ENCODE data around the gene FBN1. TPM values are rescaled to one million over a fixed set of nuclear protein-coding genes. Genes with fewer than 3 reads are reported as not detected.
A peak's percentile ranks its signal among the peaks of the same experiment; 100 is the strongest.

FBN1 gene
- total RNA-seq, 2 experiments from 2014 or later = 0.35 to 0.41 TPM

DNA sequence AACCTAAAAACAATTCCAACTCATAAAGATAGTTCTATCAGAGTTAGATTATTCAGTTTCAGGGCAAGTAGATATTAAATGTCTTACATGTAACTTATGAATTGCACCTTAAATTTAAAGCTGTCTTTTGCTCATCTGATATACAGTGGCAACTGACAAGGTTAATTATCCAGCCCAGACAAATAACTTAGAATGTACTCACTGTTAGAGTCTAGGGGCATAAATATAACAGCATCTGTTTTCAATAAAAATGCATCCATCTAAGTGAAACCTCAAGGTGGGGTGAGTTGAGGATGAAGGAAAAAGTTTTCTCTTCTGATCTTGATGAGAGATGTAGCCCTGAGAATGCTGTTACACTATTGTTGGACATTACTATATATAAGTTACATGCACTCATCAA is 112.6 kb downstream of the FBN1 start:
- CTCF ChIA-PET = no interaction called here
- intact Hi-C loops (cut with micrococcal nuclease) = no loop called here
- Mint-ChIP-seq H3K9me3 (no peaks in the 10 kb centered on the region), H3K4me1 (ENCODE audit: low read depth) (no peaks in the 10 kb centered on the region), H3K4me3 (no peak overlapping the region), H3K27me3 (ENCODE audit: low read depth) (peaks cover 3% of the 10 kb centered on the region), H3K27ac (no peak overlapping the region), H3K36me3 (ENCODE audit: low read depth) (no peaks in the 10 kb centered on the region)
- no peak for DNase-seq

- no peak overlapping the region for H3K27ac Mint-ChIP-seq
- H3K4me3 Mint-ChIP-seq = no peak overlapping the region
- no peaks in the 10 kb centered on the region for H3K4me1 Mint-ChIP-seq (ENCODE audit: low read depth)
- no peak for DNase-seq
- H3K36me3 Mint-ChIP-seq (ENCODE audit: low read depth) = no peaks in the 10 kb centered on the region
- intact Hi-C loops (cut with micrococcal nuclease) = no loop called here
- no peaks in the 10 kb centered on the region for H3K27me3 Mint-ChIP-seq (ENCODE audit: low read depth)
- no peaks in the 10 kb centered on the region for H3K9me3 Mint-ChIP-seq
- CTCF ChIA-PET = interaction anchor here (1.3 kb wide), 1 partner anchor 23 kb away, joined by 6 read pairs; no protein-coding TSS in a partner anchor
These were observed 115.0 kb downstream of the FBN1 start for GRCh38 chr15:48530528-48530927.

DNA sequence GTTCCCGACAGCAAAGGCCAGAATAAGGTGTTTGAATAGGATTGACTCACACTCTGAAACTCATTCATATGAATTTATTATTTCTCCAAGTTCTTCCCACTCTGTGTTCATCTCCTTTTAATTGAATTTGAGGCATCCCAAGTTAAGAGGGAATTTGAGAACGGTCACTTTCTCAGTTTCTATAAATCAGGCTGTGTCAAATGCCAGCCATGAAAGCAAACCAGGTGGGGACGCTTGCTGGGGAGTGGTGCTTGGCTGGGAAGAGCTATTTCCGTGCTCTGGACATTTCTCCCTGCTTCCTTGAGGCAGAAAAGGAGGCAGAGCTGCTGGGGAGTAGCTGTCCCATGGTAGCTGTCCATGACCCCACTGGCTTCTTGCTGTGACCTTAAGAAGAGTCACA is 116.6 kb downstream of the FBN1 start:
- Mint-ChIP-seq H3K4me3 (no peak overlapping the region), H3K36me3 (ENCODE audit: low read depth) (no peaks in the 10 kb centered on the region), H3K4me1 (ENCODE audit: low read depth) (no peaks in the 10 kb centered on the region), H3K27me3 (ENCODE audit: low read depth) (no peaks in the 10 kb centered on the region), H3K9me3 (no peaks in the 10 kb centered on the region), H3K27ac (no peak overlapping the region)
- intact Hi-C loops (cut with micrococcal nuclease) = no loop called here
- CTCF ChIA-PET = interaction anchor here (0.5 kb wide), 1 partner anchor 608 kb away, joined by 4 read pairs; no protein-coding TSS in a partner anchor
- DNase-seq = no peak

- no peaks in the 10 kb centered on the region for H3K9me3 Mint-ChIP-seq
- CTCF ChIA-PET = no interaction called here
These were observed 118.0 kb downstream of the FBN1 start for GRCh38 chr15:48527517-48527916.

DNA sequence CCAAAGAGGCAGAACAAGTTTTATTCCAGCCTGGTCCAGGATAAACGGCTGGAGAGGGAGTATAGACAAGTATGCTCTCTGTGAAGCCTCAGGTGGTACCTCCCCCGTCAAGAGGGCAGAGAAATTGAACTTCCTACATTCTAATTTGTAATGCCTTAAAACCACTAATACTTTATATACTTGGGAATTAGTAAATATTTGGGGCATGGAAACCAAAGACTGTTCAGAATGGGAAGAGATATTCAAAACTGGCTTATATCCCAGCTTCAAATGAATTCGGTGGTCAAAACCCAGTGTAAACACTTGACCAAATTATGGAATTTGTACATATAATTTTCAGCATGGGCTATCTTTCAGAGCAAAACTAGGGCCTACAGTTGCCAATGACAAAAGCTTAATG is 122.6 kb downstream of the FBN1 start:
- intact Hi-C loops (cut with micrococcal nuclease) = no loop called here
- Mint-ChIP-seq H3K4me3 (no peak overlapping the region), H3K4me1 (ENCODE audit: low read depth) (no peaks in the 10 kb centered on the region), H3K9me3 (no peaks in the 10 kb centered on the region), H3K27ac (no peak overlapping the region), H3K27me3 (ENCODE audit: low read depth) (no peaks in the 10 kb centered on the region), H3K36me3 (ENCODE audit: low read depth) (no peaks in the 10 kb centered on the region)
- DNase-seq = no peak
- CTCF ChIA-PET = no interaction called here

More at GRCh38 chr15:48527517-48527916, 118.0 kb downstream of the FBN1 start:
- intact Hi-C loops (cut with micrococcal nuclease) = no loop called here
- no peak overlapping the region for H3K27ac Mint-ChIP-seq
- no peaks in the 10 kb centered on the region for H3K36me3 Mint-ChIP-seq (ENCODE audit: low read depth)
- H3K27me3 Mint-ChIP-seq (ENCODE audit: low read depth) = no peaks in the 10 kb centered on the region
- H3K4me1 Mint-ChIP-seq (ENCODE audit: low read depth) = no peaks in the 10 kb centered on the region
- no peak for DNase-seq
- no peak overlapping the region for H3K4me3 Mint-ChIP-seq

DNA sequence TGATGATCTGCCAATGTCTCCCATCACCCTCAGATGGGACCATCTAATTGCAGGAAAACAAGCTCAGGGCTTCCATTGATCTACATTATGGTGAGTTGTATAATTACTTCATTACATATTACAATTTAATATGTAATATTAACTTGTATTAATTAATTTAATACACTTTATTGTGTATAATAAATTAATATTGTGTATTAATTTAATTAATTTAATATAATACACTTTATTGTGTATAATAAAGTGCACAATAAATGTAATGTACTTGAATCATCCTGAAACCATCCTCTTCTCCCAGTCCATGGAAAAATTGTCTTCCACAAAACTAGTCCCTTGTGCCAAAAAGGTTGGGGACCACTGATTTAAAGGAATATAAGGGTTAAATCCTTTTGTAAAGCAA is 123.4 kb downstream of the FBN1 start:
- H3K9me3 Mint-ChIP-seq = no peaks in the 10 kb centered on the region
- H3K4me1 Mint-ChIP-seq (ENCODE audit: low read depth) = no peaks in the 10 kb centered on the region
- no peak overlapping the region for H3K4me3 Mint-ChIP-seq
- CTCF ChIA-PET = interaction anchor here (1.0 kb wide), 1 partner anchor 14 kb away, joined by 3 read pairs; no protein-coding TSS in a partner anchor
- H3K36me3 Mint-ChIP-seq (ENCODE audit: low read depth) = no peaks in the 10 kb centered on the region
- no peaks in the 10 kb centered on the region for H3K27me3 Mint-ChIP-seq (ENCODE audit: low read depth)
- H3K27ac Mint-ChIP-seq = no peak overlapping the region
- intact Hi-C loops (cut with micrococcal nuclease) = no loop called here
- DNase-seq = no peak

- Mint-ChIP-seq H3K36me3 (ENCODE audit: low read depth) (no peaks in the 10 kb centered on the region), H3K4me3 (no peak overlapping the region), H3K4me1 (ENCODE audit: low read depth) (no peaks in the 10 kb centered on the region), H3K27me3 (ENCODE audit: low read depth) (no peaks in the 10 kb centered on the region), H3K9me3 (no peaks in the 10 kb centered on the region), H3K27ac (no peak overlapping the region)
- CTCF ChIA-PET = no interaction called here
- intact Hi-C loops (cut with micrococcal nuclease) = no loop called here
- no peak for DNase-seq
These were observed 124.9 kb downstream of the FBN1 start for GRCh38 chr15:48520376-48521155.

DNA sequence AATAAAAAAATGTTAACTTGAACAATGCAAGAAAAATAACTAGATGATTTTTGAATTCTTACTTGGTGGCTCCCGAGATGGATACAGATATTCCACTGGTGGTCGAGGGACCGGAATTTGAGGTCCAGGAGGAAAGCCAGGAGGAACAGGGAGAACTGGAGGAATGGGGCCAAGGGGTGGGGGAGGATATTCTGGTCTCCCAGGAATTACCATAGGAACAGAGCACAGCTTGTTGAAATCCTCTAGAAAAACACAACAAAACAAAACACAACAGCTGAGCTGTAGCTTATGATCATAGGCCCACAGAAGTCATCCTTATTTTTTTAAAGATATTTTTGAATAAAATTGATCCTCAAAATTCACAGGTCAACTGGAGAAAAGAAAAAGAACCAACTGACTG is 129.4 kb downstream of the FBN1 start:
- no peak for DNase-seq
- no peaks in the 10 kb centered on the region for H3K9me3 Mint-ChIP-seq

GRCh38 chr15:48515500-48515899 is 130.0 kb downstream of the FBN1 start:
- CTCF ChIA-PET = no interaction called here

More for the DNA sequence above, 129.4 kb downstream of the FBN1 start:
- Mint-ChIP-seq H3K27me3 (ENCODE audit: low read depth) (no peaks in the 10 kb centered on the region), H3K4me3 (no peak overlapping the region), H3K36me3 (ENCODE audit: low read depth) (no peaks in the 10 kb centered on the region), H3K4me1 (ENCODE audit: low read depth) (no peaks in the 10 kb centered on the region), H3K27ac (no peak overlapping the region)
- intact Hi-C loops (cut with micrococcal nuclease) = no loop called here
- CTCF ChIA-PET = no interaction called here

GRCh38 chr15:48514103-48514816 is 131.2 kb downstream of the FBN1 start:
- CTCF ChIA-PET = interaction anchor here (0.5 kb wide), 1 partner anchor 156 kb away, joined by 3 read pairs; no protein-coding TSS in a partner anchor
- H3K9me3 Mint-ChIP-seq = no peaks in the 10 kb centered on the region
- no peaks in the 10 kb centered on the region for H3K36me3 Mint-ChIP-seq (ENCODE audit: low read depth)
- H3K27ac Mint-ChIP-seq = no peak overlapping the region
- intact Hi-C loops (cut with micrococcal nuclease) = no loop called here
- H3K4me3 Mint-ChIP-seq = no peak overlapping the region
- no peaks in the 10 kb centered on the region for H3K4me1 Mint-ChIP-seq (ENCODE audit: low read depth)
- no peak for DNase-seq
- no peaks in the 10 kb centered on the region for H3K27me3 Mint-ChIP-seq (ENCODE audit: low read depth)

More at GRCh38 chr15:48515500-48515899, 130.0 kb downstream of the FBN1 start:
- DNase-seq = no peak
- intact Hi-C loops (cut with micrococcal nuclease) = no loop called here
- H3K27me3 Mint-ChIP-seq (ENCODE audit: low read depth) = no peaks in the 10 kb centered on the region
- H3K27ac Mint-ChIP-seq = no peak overlapping the region
- no peaks in the 10 kb centered on the region for H3K4me1 Mint-ChIP-seq (ENCODE audit: low read depth)
- H3K9me3 Mint-ChIP-seq = no peaks in the 10 kb centered on the region
- H3K36me3 Mint-ChIP-seq (ENCODE audit: low read depth) = no peaks in the 10 kb centered on the region
- no peak overlapping the region for H3K4me3 Mint-ChIP-seq

DNA sequence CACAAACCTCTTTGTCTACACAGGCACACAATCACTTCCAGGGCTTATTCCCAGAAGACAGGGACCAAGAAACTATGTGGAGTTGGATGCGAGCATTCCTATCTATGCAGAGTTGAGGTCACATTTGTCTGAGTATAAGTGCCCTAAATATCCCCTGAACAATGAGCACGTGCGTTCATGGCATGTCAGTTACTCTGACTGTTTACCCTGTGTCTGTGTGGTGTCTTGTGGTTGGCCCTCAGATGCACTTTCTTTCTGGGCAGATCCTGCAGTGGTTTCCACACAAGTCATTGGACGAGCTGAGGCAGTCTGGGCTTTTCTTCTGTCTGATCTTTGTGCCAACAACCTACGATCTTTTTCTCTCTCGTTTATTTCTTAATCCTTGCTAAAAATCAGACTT is 134.5 kb downstream of the FBN1 start:
- no peaks in the 10 kb centered on the region for H3K36me3 Mint-ChIP-seq (ENCODE audit: low read depth)
- H3K27ac Mint-ChIP-seq = no peak overlapping the region
- intact Hi-C loops (cut with micrococcal nuclease) = no loop called here
- CTCF ChIA-PET = no interaction called here
- no peaks in the 10 kb centered on the region for H3K9me3 Mint-ChIP-seq
- no peaks in the 10 kb centered on the region for H3K27me3 Mint-ChIP-seq (ENCODE audit: low read depth)
- no peaks in the 10 kb centered on the region for H3K4me1 Mint-ChIP-seq (ENCODE audit: low read depth)
- no peak overlapping the region for H3K4me3 Mint-ChIP-seq
- DNase-seq = no peak

DNA sequence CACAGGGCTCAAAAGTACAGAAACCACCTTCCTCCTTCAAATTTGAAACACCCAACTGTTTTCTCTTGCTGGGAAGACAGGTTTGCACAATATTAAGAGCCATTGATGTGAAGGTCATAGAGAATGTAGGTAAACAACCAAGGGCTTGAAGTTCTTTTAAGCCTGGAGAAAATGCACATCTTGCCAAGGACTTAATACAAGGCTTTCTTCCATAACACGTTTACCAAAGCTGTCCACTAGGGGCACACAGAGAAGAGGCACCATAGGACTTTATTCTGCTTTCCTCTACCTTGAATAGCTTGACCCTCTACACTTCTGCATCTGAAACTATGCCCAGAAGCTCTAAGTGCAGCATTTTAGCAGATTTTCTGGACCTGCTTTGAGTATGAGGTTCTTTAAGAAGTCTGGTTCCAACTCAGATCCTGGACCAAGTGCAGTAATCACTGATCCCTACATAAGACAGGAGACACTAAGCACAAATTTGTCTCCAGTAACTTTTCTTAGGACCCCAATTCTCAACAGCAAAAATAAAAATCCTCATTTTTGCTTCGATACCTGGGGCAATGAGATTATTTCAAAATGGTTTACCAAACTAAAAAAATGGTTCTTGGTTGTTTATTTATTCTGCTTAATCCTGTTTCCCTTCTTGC is 138.0 kb downstream of the FBN1 start:
- Mint-ChIP-seq H3K36me3 (ENCODE audit: low read depth) (no peaks in the 10 kb centered on the region), H3K4me1 (ENCODE audit: low read depth) (no peaks in the 10 kb centered on the region), H3K9me3 (no peaks in the 10 kb centered on the region), H3K4me3 (no peak overlapping the region), H3K27me3 (ENCODE audit: low read depth) (no peaks in the 10 kb centered on the region), H3K27ac (no peak overlapping the region)
- CTCF ChIA-PET = interaction anchor here (1.6 kb wide), 1 partner anchor 24 kb away, joined by 6 read pairs; no protein-coding TSS in a partner anchor
- intact Hi-C loops (cut with micrococcal nuclease) = no loop called here
- peak; percentile 8 for DNase-seq

Measured in activated naive CD4-positive, alpha-beta T cell treated with anti-CD3 and anti-CD28 coated beads for 36 hours (primary cell).